Endothelial cell of umbilical vein (primary cell): ENCODE results near the gene TRAPPC12.

ENCODE experiments used
- JUN ChIP-seq: IDR thresholded peaks from 2 replicates; pipeline ENCODE4 v1.6.1; 2011; ENCODE audit warnings: borderline replicate concordance, low read depth; ENCODE audit not compliant: insufficient read length, insufficient read depth
- POLR2A ChIP-seq: IDR thresholded peaks from 2 replicates; pipeline ENCODE4 v1.6.1; 2012; ENCODE audit warnings: low read depth, mild to moderate bottlenecking, control low read depth, low read length
- POLR2AphosphoS5 ChIP-seq: IDR thresholded peaks from 2 replicates; pipeline ENCODE4 v1.6.1; 2012; ENCODE audit warnings: low read depth, mild to moderate bottlenecking, control low read depth, low read length, moderate library complexity; ENCODE audit not compliant: insufficient read depth
- TF ChIP-seq, protein P1 (sequence below), 2 donors: IDR thresholded peaks; 1 replicate in 1 of 2; 2 replicates in 1 of 2; pipeline ENCODE4 v1.5.1; 2011; ENCODE audit warnings: low read length in 2 of 2, mild to moderate bottlenecking in 2 of 2, moderate library complexity in 2 of 2, control low read depth in 1 of 2, inconsistent platforms in 1 of 2, low read depth in 1 of 2; ENCODE audit not compliant: insufficient read depth in 1 of 2; ENCODE audit errors: extremely low read depth in 1 of 2

DNA sequence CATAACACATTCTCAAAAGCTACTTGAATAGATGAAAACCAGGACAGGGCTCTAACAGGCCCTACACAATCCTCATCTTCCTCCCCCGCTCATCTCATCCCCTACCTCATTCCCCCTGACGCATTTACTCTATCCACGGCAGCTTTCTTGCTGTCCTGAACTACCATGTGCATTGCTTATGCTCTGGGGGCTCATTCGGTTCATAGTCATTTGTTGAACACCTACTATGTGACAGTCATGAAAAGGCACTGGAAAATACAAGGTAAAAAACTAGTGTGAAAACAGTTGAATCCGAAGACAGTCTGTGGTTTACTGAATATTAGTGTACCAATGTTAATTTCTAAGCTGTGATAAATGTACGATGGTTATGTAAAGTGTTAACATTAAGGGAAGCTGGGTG lies 2.7 kb upstream of the TRAPPC12 start:
- TF ChIP-seq, protein P1, sequence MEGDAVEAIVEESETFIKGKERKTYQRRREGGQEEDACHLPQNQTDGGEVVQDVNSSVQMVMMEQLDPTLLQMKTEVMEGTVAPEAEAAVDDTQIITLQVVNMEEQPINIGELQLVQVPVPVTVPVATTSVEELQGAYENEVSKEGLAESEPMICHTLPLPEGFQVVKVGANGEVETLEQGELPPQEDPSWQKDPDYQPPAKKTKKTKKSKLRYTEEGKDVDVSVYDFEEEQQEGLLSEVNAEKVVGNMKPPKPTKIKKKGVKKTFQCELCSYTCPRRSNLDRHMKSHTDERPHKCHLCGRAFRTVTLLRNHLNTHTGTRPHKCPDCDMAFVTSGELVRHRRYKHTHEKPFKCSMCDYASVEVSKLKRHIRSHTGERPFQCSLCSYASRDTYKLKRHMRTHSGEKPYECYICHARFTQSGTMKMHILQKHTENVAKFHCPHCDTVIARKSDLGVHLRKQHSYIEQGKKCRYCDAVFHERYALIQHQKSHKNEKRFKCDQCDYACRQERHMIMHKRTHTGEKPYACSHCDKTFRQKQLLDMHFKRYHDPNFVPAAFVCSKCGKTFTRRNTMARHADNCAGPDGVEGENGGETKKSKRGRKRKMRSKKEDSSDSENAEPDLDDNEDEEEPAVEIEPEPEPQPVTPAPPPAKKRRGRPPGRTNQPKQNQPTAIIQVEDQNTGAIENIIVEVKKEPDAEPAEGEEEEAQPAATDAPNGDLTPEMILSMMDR (IDR thresholded peaks at IDR 0.05; ENCODE audit: extremely low read depth in 1 of 2, insufficient read depth in 1 of 2, low read depth in 1 of 2, low read length in 2 of 2) = no peak
- TF ChIP-seq POLR2AphosphoS5 (no peak), JUN (no peak), POLR2A (no peak)
